Gastrocnemius medialis (tissue), 4 donors: ENCODE results near the gene MUC16. TPM values are rescaled to one million over a fixed set of nuclear protein-coding genes. Genes with fewer than 3 reads are reported as not detected.

Experiments used
- ATAC-seq, 2 donors: fragments of 150-250 bp; one replicate each; pipeline ENCODE4 v1.9.1; 2016
- DNase-seq, 2 donors: peaks; one replicate each; pipeline ENCODE4 v3.0.0-alpha.2; 2019
- H3K27ac ChIP-seq, 4 donors: fragments of 200-600 bp; sonication (generic); 1 replicate in 1 of 4; 2 replicates in 3 of 4; pipeline ENCODE4 v1.5.1; 2016 to 2018; ENCODE audit warnings: mild to moderate bottlenecking in 2 of 4, moderate library complexity in 1 of 4
- H3K27me3 ChIP-seq, 3 donors: fragments of 200-600 bp; sonication (generic) in 2 of 3; 1 replicate in 1 of 3; 2 replicates in 2 of 3; pipeline versions ENCODE4 v1.5.1 to v1.6.0; 2016 to 2019; ENCODE audit warnings: mild to moderate bottlenecking in 1 of 3, moderate library complexity in 1 of 3
- H3K36me3 ChIP-seq, 2 donors: fragments of 200-600 bp; sonication (generic) in 1 of 2; one replicate each; pipeline ENCODE4 v1.5.1; 2017 to 2018
- H3K4me1 ChIP-seq, 2 donors: fragments of 200-600 bp; sonication (generic) in 1 of 2; one replicate each; pipeline ENCODE4 v1.5.1; 2016 to 2017; ENCODE audit warnings: mild to moderate bottlenecking in 2 of 2
- H3K4me3 ChIP-seq, 4 donors: fragments of 200-600 bp; sonication (generic) in 3 of 4; 1 replicate in 1 of 4; 2 replicates in 3 of 4; pipeline ENCODE4 v1.5.1; 2016 to 2019; ENCODE audit warnings: mild to moderate bottlenecking in 2 of 4
- H3K9me3 ChIP-seq, 3 donors: fragments of 200-600 bp; sonication (generic) in 2 of 3; 1 replicate in 1 of 3; 2 replicates in 2 of 3; pipeline ENCODE4 v1.5.1; 2016 to 2019
- POLR2A ChIP-seq, 2 donors: fragments of 450-650 bp; IDR thresholded peaks; one replicate each; pipeline ENCODE4 v1.6.1; 2017; ENCODE audit warnings: antibody characterized with exemption in 2 of 2, mild to moderate bottlenecking in 2 of 2, moderate library complexity in 2 of 2
- in situ Hi-C, 4 donors: fragments of 200-750 bp; cut with MboI; loops; one replicate each; pipeline versions ENCODE4 v1.15.0 to v1.8.0; 2017; ENCODE audit warnings: low sequenced_read_pairs in 4 of 4
- intact Hi-C: fragments of 100-400 bp; cut with DNase I; formaldehyde crosslinking; loops from one replicate; pipeline ENCODE4 v1.15.1; 2023; ENCODE audit warnings: low total_unique reads
- total RNA-seq, 4 donors: library from RNA; depleted of rRNA; stranded (reverse); fragments of >200 nt; gene quantifications; one replicate each; pipeline versions ENCODE4 v1.1.0 to v1.2.3, GENCODE V29; 2016
- TF ChIP-seq, protein P1 (sequence below), 5 experiments: fragments of 450-650 bp in 3 of 5; fragments of 200-600 bp in 2 of 5; sonication (generic) in 2 of 5; IDR thresholded peaks in 4 of 5; conservative IDR thresholded peaks in 1 of 5; 1 replicate in 4 of 5; 2 replicates in 1 of 5; pipeline ENCODE4 v1.5.1; 2016 to 2019; ENCODE audit warnings: antibody characterized with exemption in 5 of 5, mild to moderate bottlenecking in 3 of 5, moderate library complexity in 3 of 5

Gene MUC16
- total RNA-seq, 4 donors from 2014 or later = not detected

GRCh38 chr19:9032136-9032631, 22.0 kb upstream of the MUC16 start:
- Histone ChIP-seq H3K4me1 (no peaks in the 10 kb centered on the region), H3K9me3 (no peaks in the 10 kb centered on the region), H3K4me3 (no peak overlapping the region), H3K27me3 (no peaks in the 10 kb centered on the region), H3K36me3 (no peaks in the 10 kb centered on the region), H3K27ac (no peak overlapping the region)
- DNase-seq (no peak), ATAC-seq (no peak)
- intact Hi-C loops = no loop called here
- in situ Hi-C loops = no loop called here
- TF ChIP-seq, protein P1, sequence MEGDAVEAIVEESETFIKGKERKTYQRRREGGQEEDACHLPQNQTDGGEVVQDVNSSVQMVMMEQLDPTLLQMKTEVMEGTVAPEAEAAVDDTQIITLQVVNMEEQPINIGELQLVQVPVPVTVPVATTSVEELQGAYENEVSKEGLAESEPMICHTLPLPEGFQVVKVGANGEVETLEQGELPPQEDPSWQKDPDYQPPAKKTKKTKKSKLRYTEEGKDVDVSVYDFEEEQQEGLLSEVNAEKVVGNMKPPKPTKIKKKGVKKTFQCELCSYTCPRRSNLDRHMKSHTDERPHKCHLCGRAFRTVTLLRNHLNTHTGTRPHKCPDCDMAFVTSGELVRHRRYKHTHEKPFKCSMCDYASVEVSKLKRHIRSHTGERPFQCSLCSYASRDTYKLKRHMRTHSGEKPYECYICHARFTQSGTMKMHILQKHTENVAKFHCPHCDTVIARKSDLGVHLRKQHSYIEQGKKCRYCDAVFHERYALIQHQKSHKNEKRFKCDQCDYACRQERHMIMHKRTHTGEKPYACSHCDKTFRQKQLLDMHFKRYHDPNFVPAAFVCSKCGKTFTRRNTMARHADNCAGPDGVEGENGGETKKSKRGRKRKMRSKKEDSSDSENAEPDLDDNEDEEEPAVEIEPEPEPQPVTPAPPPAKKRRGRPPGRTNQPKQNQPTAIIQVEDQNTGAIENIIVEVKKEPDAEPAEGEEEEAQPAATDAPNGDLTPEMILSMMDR (IDR thresholded peaks at IDR 0.05 in 4 of 5, conservative IDR thresholded peaks at IDR 0.05 in 1 of 5) = no peak
- TF ChIP-seq POLR2A (IDR thresholded peaks at IDR 0.05) = no peak

DNA sequence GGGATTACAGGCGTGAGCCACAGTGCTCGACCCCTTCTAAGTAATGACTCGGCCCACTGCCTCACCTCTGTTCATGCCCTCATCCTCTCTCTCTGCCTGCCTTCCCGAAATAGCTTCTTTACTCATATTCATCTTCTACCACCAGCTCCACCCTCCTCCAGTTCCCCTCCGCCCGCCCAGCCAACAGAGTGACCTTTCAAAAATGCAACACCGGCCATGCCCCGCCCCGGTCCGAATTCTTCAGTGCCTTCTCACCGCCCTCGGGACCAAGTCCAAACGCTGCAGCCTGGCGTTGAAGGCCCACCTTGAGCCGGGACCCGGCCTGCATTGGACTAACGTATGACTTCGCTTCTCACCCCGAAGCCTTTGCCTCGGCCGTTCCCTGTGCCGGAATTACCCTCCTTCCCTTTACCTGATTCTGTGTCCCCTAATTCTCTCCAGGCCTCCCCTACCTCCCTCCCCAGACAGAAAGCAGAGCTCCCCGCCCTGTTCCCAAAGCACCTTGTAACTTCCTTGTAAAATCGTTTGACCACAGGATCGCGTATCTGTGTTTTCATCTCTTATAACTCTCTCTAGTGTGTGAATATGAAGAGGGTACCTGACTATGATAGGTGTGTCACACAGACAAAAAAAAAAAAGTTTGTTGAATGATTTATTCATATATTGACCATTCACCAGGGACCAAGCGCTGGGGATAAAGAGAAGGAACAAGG, 8.1 kb upstream of the MUC16 start:
- DNase-seq (no peak), ATAC-seq (no peak)
- intact Hi-C loops (no loop called here), in situ Hi-C loops (no loop called here)
- Histone ChIP-seq H3K4me1 (no peaks in the 10 kb centered on the region), H3K27me3 (no peaks in the 10 kb centered on the region), H3K27ac (no peak overlapping the region), H3K4me3 (no peak overlapping the region), H3K9me3 (no peaks in the 10 kb centered on the region), H3K36me3 (no peaks in the 10 kb centered on the region)
- no peak for TF ChIP-seq POLR2A (IDR thresholded peaks at IDR 0.05)
- TF ChIP-seq, protein P1 (IDR thresholded peaks at IDR 0.05 in 4 of 5, conservative IDR thresholded peaks at IDR 0.05 in 1 of 5) = no peak

- no peak overlapping the region for H3K27ac ChIP-seq
- ATAC-seq (no peak), DNase-seq (no peak)
- in situ Hi-C loops (no loop called here), intact Hi-C loops (no loop called here)
- no peaks in the 10 kb centered on the region for H3K4me1 ChIP-seq
- H3K4me3 ChIP-seq = no peak overlapping the region
- H3K27me3 ChIP-seq = no peaks in the 10 kb centered on the region
- no peaks in the 10 kb centered on the region for H3K36me3 ChIP-seq
- no peaks in the 10 kb centered on the region for H3K9me3 ChIP-seq
- TF ChIP-seq, protein P1 (IDR thresholded peaks at IDR 0.05 in 4 of 5, conservative IDR thresholded peaks at IDR 0.05 in 1 of 5) = no peak
- TF ChIP-seq POLR2A (IDR thresholded peaks at IDR 0.05) = no peak
These were observed 4.6 kb upstream of the MUC16 start for GRCh38 chr19:9014803-9015202.

DNA sequence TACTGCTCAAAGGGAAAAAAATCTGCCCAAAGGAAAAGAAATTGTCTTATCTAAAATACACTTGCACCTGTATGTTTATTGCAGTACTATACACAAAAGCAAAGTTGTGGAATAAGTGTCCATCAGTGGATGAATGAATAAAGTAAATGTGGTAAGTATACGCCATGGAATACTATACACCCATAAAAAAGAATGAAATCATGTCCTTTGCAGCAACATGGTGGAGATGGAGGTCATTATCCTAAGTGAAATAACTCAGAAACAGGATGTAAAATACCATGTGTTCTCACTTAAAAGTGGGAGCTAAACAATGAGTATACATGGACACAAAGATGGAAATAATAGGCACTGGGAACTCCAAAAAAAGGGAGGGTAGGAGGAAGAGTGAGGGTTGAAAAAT, 3.8 kb upstream of the MUC16 start:
- TF ChIP-seq, protein P1 (IDR thresholded peaks at IDR 0.05 in 4 of 5, conservative IDR thresholded peaks at IDR 0.05 in 1 of 5) = no peak
- TF ChIP-seq POLR2A (IDR thresholded peaks at IDR 0.05) = no peak
- DNase-seq = no peak
- in situ Hi-C loops (no loop called here), intact Hi-C loops (no loop called here)
- ATAC-seq = no peak
- Histone ChIP-seq H3K36me3 (no peaks in the 10 kb centered on the region), H3K4me1 (no peaks in the 10 kb centered on the region), H3K9me3 (no peaks in the 10 kb centered on the region), H3K4me3 (no peak overlapping the region), H3K27ac (no peak overlapping the region), H3K27me3 (no peaks in the 10 kb centered on the region)
